HEK293 (cell line): ENCODE data around the gene SRRM4.

Experiments
- ZNF555 ChIP-seq: fragments of 450-650 bp; formaldehyde crosslinking; conservative IDR thresholded peaks from 2 replicates; pipeline ENCODE4 v1.5.1; 2017; ENCODE audit warnings: missing biosample characterization, mild to moderate bottlenecking, missing genetic modification characterization, inconsistent platforms
- TF ChIP-seq, protein P1 (sequence below): fragments of 450-650 bp; formaldehyde crosslinking; IDR thresholded peaks from 2 replicates; pipeline ENCODE4 v1.5.1; 2016; ENCODE audit warnings: missing biosample characterization, missing genetic modification characterization
- TF ChIP-seq, protein P2 (sequence below): fragments of 450-650 bp; formaldehyde crosslinking; IDR thresholded peaks from 2 replicates; pipeline ENCODE4 v1.5.1; 2016; ENCODE audit warnings: missing biosample characterization, missing genetic modification characterization, low read depth
- TF ChIP-seq, protein P3 (sequence below): fragments of 450-650 bp; formaldehyde crosslinking; conservative IDR thresholded peaks from 2 replicates; pipeline ENCODE4 v1.5.1; 2016; ENCODE audit warnings: low read depth, missing biosample characterization, missing genetic modification characterization

DNA sequence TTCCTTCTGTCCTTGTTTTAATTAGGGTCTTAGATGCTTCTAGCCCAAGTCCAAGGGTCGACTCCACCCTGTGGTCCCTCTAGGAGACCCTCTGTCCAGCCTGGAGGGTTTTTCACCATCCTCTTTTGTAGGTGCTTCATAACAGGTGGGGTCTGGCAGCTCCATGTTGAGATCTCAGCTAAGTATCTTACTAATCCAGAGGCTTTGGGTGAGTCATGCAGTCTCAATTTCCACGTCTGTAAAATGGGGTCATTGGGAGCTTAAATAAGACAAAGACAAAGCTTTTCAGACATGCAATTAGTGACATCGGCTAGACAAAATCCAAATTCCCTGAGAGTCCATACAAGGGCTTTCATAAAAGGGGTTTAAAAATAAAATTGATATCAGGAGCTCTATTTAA is 200.6 kb downstream of the SRRM4 start:
- TF ChIP-seq, protein P1, sequence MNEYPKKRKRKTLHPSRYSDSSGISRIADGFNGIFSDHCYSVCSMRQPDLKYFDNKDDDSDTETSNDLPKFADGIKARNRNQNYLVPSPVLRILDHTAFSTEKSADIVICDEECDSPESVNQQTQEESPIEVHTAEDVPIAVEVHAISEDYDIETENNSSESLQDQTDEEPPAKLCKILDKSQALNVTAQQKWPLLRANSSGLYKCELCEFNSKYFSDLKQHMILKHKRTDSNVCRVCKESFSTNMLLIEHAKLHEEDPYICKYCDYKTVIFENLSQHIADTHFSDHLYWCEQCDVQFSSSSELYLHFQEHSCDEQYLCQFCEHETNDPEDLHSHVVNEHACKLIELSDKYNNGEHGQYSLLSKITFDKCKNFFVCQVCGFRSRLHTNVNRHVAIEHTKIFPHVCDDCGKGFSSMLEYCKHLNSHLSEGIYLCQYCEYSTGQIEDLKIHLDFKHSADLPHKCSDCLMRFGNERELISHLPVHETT (tag by site-specific recombination), result no peak
- TF ChIP-seq, protein P2, sequence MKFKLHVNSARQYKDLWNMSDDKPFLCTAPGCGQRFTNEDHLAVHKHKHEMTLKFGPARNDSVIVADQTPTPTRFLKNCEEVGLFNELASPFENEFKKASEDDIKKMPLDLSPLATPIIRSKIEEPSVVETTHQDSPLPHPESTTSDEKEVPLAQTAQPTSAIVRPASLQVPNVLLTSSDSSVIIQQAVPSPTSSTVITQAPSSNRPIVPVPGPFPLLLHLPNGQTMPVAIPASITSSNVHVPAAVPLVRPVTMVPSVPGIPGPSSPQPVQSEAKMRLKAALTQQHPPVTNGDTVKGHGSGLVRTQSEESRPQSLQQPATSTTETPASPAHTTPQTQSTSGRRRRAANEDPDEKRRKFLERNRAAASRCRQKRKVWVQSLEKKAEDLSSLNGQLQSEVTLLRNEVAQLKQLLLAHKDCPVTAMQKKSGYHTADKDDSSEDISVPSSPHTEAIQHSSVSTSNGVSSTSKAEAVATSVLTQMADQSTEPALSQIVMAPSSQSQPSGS (tag by site-specific recombination), result no peak
- TF ChIP-seq, protein P3, sequence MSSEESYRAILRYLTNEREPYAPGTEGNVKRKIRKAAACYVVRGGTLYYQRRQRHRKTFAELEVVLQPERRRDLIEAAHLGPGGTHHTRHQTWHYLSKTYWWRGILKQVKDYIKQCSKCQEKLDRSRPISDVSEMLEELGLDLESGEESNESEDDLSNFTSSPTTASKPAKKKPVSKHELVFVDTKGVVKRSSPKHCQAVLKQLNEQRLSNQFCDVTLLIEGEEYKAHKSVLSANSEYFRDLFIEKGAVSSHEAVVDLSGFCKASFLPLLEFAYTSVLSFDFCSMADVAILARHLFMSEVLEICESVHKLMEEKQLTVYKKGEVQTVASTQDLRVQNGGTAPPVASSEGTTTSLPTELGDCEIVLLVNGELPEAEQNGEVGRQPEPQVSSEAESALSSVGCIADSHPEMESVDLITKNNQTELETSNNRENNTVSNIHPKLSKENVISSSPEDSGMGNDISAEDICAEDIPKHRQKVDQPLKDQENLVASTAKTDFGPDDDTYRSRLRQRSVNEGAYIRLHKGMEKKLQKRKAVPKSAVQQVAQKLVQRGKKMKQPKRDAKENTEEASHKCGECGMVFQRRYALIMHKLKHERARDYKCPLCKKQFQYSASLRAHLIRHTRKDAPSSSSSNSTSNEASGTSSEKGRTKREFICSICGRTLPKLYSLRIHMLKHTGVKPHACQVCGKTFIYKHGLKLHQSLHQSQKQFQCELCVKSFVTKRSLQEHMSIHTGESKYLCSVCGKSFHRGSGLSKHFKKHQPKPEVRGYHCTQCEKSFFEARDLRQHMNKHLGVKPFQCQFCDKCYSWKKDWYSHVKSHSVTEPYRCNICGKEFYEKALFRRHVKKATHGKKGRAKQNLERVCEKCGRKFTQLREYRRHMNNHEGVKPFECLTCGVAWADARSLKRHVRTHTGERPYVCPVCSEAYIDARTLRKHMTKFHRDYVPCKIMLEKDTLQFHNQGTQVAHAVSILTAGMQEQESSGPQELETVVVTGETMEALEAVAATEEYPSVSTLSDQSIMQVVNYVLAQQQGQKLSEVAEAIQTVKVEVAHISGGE, result no peak
- TF ChIP-seq ZNF555, result no peak
